GM06990 (cell line): ENCODE results near the gene DENND5A.

Experiments used
- DNase-seq: peaks from one replicate; pipeline ENCODE4 v3.0.0-alpha.2; 2011; ENCODE audit not compliant: insufficient read length; ENCODE audit errors: extremely low read depth
- H3K27me3 ChIP-seq: replicated peaks from 2 replicates; pipeline ENCODE4 v1.6.0; 2011; ENCODE audit warnings: low read length; ENCODE audit not compliant: control insufficient read depth, insufficient read depth
- H3K36me3 ChIP-seq: 2 replicates; pipeline ENCODE4 v1.5.1; 2011; ENCODE audit warnings: low read length; ENCODE audit not compliant: control insufficient read depth, insufficient read depth
- H3K4me3 ChIP-seq: replicated peaks from 2 replicates; pipeline ENCODE4 v1.5.1; 2011; ENCODE audit warnings: low read depth, mild to moderate bottlenecking, control low read depth, low read length
- TF ChIP-seq, protein P1 (sequence below): IDR thresholded peaks from 2 replicates; pipeline ENCODE4 v1.5.1; 2011; ENCODE audit warnings: low read length, control low read depth, mild to moderate bottlenecking, inconsistent platforms; ENCODE audit not compliant: insufficient read depth, poor library complexity, severe bottlenecking

Gene DENND5A

GRCh38 chr11:9138612-9139579 is 126.3 kb downstream of the DENND5A start:
- peaks cover 5% of the 10 kb centered on the region for H3K36me3 ChIP-seq
- no peak for DNase-seq
- H3K4me3 ChIP-seq: no peak overlapping the region
- H3K27me3 ChIP-seq: no peaks in the 10 kb centered on the region
- TF ChIP-seq, protein P1, sequence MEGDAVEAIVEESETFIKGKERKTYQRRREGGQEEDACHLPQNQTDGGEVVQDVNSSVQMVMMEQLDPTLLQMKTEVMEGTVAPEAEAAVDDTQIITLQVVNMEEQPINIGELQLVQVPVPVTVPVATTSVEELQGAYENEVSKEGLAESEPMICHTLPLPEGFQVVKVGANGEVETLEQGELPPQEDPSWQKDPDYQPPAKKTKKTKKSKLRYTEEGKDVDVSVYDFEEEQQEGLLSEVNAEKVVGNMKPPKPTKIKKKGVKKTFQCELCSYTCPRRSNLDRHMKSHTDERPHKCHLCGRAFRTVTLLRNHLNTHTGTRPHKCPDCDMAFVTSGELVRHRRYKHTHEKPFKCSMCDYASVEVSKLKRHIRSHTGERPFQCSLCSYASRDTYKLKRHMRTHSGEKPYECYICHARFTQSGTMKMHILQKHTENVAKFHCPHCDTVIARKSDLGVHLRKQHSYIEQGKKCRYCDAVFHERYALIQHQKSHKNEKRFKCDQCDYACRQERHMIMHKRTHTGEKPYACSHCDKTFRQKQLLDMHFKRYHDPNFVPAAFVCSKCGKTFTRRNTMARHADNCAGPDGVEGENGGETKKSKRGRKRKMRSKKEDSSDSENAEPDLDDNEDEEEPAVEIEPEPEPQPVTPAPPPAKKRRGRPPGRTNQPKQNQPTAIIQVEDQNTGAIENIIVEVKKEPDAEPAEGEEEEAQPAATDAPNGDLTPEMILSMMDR: no peak

GRCh38 chr11:9138133-9138453 is 127.1 kb downstream of the DENND5A start:
- peaks cover 5% of the 10 kb centered on the region for H3K36me3 ChIP-seq

GRCh38 chr11:9137293-9138132 is 127.6 kb downstream of the DENND5A start:
- H3K27me3 ChIP-seq: no peaks in the 10 kb centered on the region
- DNase-seq: peak; percentile 65
- TF ChIP-seq, protein P1: peak; percentile 99
- no peak overlapping the region for H3K4me3 ChIP-seq
- peaks cover 5% of the 10 kb centered on the region for H3K36me3 ChIP-seq

More at GRCh38 chr11:9138133-9138453, 127.1 kb downstream of the DENND5A start:
- TF ChIP-seq, protein P1: no peak
- no peak overlapping the region for H3K4me3 ChIP-seq
- DNase-seq: no peak
- no peaks in the 10 kb centered on the region for H3K27me3 ChIP-seq

- H3K36me3 ChIP-seq: peaks cover 4% of the 10 kb centered on the region
- H3K4me3 ChIP-seq: no peak overlapping the region
- no peak for DNase-seq
- no peaks in the 10 kb centered on the region for H3K27me3 ChIP-seq
- TF ChIP-seq, protein P1: no peak
These were observed 128.4 kb downstream of the DENND5A start for GRCh38 chr11:9136741-9137140.

- no peaks in the 10 kb centered on the region for H3K36me3 ChIP-seq
- no peaks in the 10 kb centered on the region for H3K27me3 ChIP-seq
- no peak overlapping the region for H3K4me3 ChIP-seq
- no peak for DNase-seq
- TF ChIP-seq, protein P1: no peak
These were observed 131.2 kb downstream of the DENND5A start for GRCh38 chr11:9133956-9134355.
